NCI-H1694 treated with DMSO at 0.1 percent for 48 hours (cell line): ENCODE measurements around the gene PARP1.
"Not testable (repeated sequence)": the region's sequence is repeated elsewhere in the genome, so short reads cannot be mapped to it uniquely, and the experiment has no call there.

ENCODE experiments used
- DNase-seq: peaks from one replicate; lab custom pipeline; 2025; lab: John Stamatoyannopoulos, UW

The PARP1 gene

GRCh38 chr1:226407497-226408284 is at the start of gene PARP1:
PARP1 (minus strand) TSS chr1:226408093; CDS start chr1:226407929, 164 bp downstream.
- peak; percentile 71 for DNase-seq

GRCh38 chr1:226457307-226457712 is 49.4 kb upstream of the PARP1 start:
- no peak for DNase-seq

GRCh38 chr1:226455843-226456242 is 48.0 kb upstream of the PARP1 start:
- DNase-seq: no peak

- DNase-seq: no peak
These were observed 46.5 kb upstream of the PARP1 start for GRCh38 chr1:226454349-226454748.

- DNase-seq: no peak
These were observed 45.3 kb upstream of the PARP1 start for GRCh38 chr1:226453015-226453704.

GRCh38 chr1:226450688-226451087 is 42.8 kb upstream of the PARP1 start:
- DNase-seq: no peak

- no peak for DNase-seq
These were observed 41.9 kb upstream of the PARP1 start for GRCh38 chr1:226449823-226450222.

GRCh38 chr1:226447932-226448665 is 40.2 kb upstream of the PARP1 start:
- no peak for DNase-seq

GRCh38 chr1:226446094-226446493 is 38.2 kb upstream of the PARP1 start:
- no peak for DNase-seq

GRCh38 chr1:226444901-226445300 is 37.0 kb upstream of the PARP1 start:
- DNase-seq: no peak

GRCh38 chr1:226443439-226443838 is 35.5 kb upstream of the PARP1 start:
- DNase-seq: no peak

- DNase-seq: no peak
These were observed 35.1 kb upstream of the PARP1 start for GRCh38 chr1:226443033-226443432.

GRCh38 chr1:226441629-226442028 is 33.7 kb upstream of the PARP1 start:
- no peak for DNase-seq

GRCh38 chr1:226440512-226440911 is 32.6 kb upstream of the PARP1 start:
- no peak for DNase-seq

GRCh38 chr1:226438007-226438406 is 30.1 kb upstream of the PARP1 start:
- DNase-seq: peak; percentile 38

- DNase-seq: no peak
These were observed 29.1 kb upstream of the PARP1 start for GRCh38 chr1:226436855-226437491.

GRCh38 chr1:226436472-226436854 is 28.6 kb upstream of the PARP1 start:
- DNase-seq: no peak

GRCh38 chr1:226433341-226433720 is 25.4 kb upstream of the PARP1 start:
- no peak for DNase-seq

- no peak for DNase-seq
These were observed 24.9 kb upstream of the PARP1 start for GRCh38 chr1:226432586-226433340.

- not testable (repeated sequence) for DNase-seq
These were observed 24.0 kb upstream of the PARP1 start for GRCh38 chr1:226431898-226432297.

- DNase-seq: no peak
These were observed 22.2 kb upstream of the PARP1 start for GRCh38 chr1:226429858-226430715.
